BLaER1 treated with 17β-estradiol and CSF1 and Interleukin-3, amounts not matched to agents 10 nM and 100 nM (cell line): Measurements from ENCODE around the gene CISD2.

Experiments
- H3K27ac ChIP-seq, 11 experiments: shearing (Covaris generic); formaldehyde crosslinking; 2 replicates each; pipeline ENCODE4 v1.8.1; 2022
- H3K27me3 ChIP-seq, 11 experiments: shearing (Covaris generic); formaldehyde crosslinking; 2 replicates each; pipeline ENCODE4 v1.8.1; 2022
- H3K36me3 ChIP-seq, 11 experiments: shearing (Covaris generic); formaldehyde crosslinking; 2 replicates each; pipeline ENCODE4 v1.8.1; 2022
- H3K4me1 ChIP-seq, 10 experiments: shearing (Covaris generic); formaldehyde crosslinking; 2 replicates each; pipeline ENCODE4 v1.8.1; 2022
- H3K4me2 ChIP-seq, 11 experiments: shearing (Covaris generic); formaldehyde crosslinking; 2 replicates each; pipeline ENCODE4 v1.8.1; 2022
- H3K4me3 ChIP-seq, 10 experiments: shearing (Covaris generic); formaldehyde crosslinking; 2 replicates each; pipeline ENCODE4 v1.8.1; 2022
- H3K9ac ChIP-seq, 11 experiments: shearing (Covaris generic); formaldehyde crosslinking; 2 replicates each; pipeline ENCODE4 v1.8.1; 2022
- H3K9me3 ChIP-seq, 11 experiments: shearing (Covaris generic); formaldehyde crosslinking; replicated peaks in 1 of 11; 2 replicates each; pipeline ENCODE4 v1.8.1; 2022
- H4K20me1 ChIP-seq, 11 experiments: shearing (Covaris generic); formaldehyde crosslinking; 2 replicates each; pipeline ENCODE4 v1.8.1; 2022
- Cebpa-rat ChIP-seq, 11 experiments: shearing (Covaris generic); IDR thresholded peaks; 2 replicates each; pipeline ENCODE4 v1.8.1; 2022

The CISD2 gene

DNA sequence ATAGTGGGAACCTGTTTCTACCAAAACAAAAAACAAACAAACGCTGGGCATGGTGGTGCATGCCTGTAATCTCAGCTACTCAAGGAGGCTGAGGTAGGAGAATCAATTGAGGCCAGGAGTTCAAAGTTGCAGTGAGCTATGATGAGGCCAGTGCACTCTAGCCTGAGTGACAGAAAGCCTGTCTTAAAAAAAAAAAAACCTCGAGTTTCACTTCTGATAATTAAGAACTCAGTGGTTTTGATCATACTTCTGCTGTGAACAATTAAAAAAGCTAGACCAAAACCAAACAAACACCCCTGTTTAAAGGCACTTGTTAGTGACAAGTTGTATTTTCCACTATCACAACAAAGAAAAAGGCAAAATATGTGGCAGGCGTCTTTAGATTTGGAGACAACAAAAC lies 26.4 kb upstream of the CISD2 start:
- Histone ChIP-seq H3K9ac (no peak overlapping the region), H3K4me2 (no peak overlapping the region), H4K20me1 (no peaks in the 10 kb centered on the region), H3K9me3 (peaks cover 0 to 7% (median 4%) of the 10 kb centered on the region in 11 experiments; a peak in 8 of 22 replicates), H3K4me3 (no peak overlapping the region), H3K4me1 (peaks cover 0 to 8% (median 0%) of the 10 kb centered on the region in 10 experiments; a peak in 1 of 20 replicates), H3K27ac (no peak overlapping the region), H3K27me3 (no peaks in the 10 kb centered on the region), H3K36me3 (peaks cover 0 to 10% (median 3%) of the 10 kb centered on the region in 11 experiments; a peak in 2 of 22 replicates)
- TF ChIP-seq Cebpa-rat (IDR thresholded peaks at IDR 0.05): no peak

GRCh38 chr4:102843273-102843672 lies 25.5 kb upstream of the CISD2 start:
- Histone ChIP-seq H3K36me3 (peaks cover 0 to 12% (median 4%) of the 10 kb centered on the region in 11 experiments; a peak in 6 of 22 replicates), H3K4me2 (no peak overlapping the region), H4K20me1 (no peaks in the 10 kb centered on the region)

GRCh38 chr4:102843938-102844337 lies 24.9 kb upstream of the CISD2 start:
- H3K4me2 ChIP-seq: no peak overlapping the region

More at GRCh38 chr4:102843273-102843672, 25.5 kb upstream of the CISD2 start:
- H3K4me3 ChIP-seq: no peak overlapping the region
- H3K4me1 ChIP-seq: peaks cover 0 to 8% (median 0%) of the 10 kb centered on the region in 10 experiments; a peak in 1 of 20 replicates
- TF ChIP-seq Cebpa-rat (IDR thresholded peaks at IDR 0.05): no peak
- no peak overlapping the region for H3K9ac ChIP-seq
- H3K27ac ChIP-seq: no peak overlapping the region
- H3K27me3 ChIP-seq: no peaks in the 10 kb centered on the region
- H3K9me3 ChIP-seq: peaks cover 4 to 16% (median 6%) of the 10 kb centered on the region in 11 experiments; a peak in 15 of 22 replicates

GRCh38 chr4:102847687-102848086 lies 21.1 kb upstream of the CISD2 start:
- Histone ChIP-seq H3K9ac (no peak overlapping the region), H3K27me3 (no peaks in the 10 kb centered on the region), H3K4me1 (peaks cover 0 to 2% (median 0%) of the 10 kb centered on the region in 10 experiments; a peak in 1 of 20 replicates), H3K36me3 (peaks cover 0 to 20% (median 0%) of the 10 kb centered on the region in 11 experiments; a peak in 5 of 22 replicates), H3K9me3 (peaks cover 0 to 16% (median 7%) of the 10 kb centered on the region in 11 experiments; a peak in 13 of 22 replicates), H3K4me2 (no peak overlapping the region), H4K20me1 (no peaks in the 10 kb centered on the region), H3K27ac (no peak overlapping the region), H3K4me3 (no peak overlapping the region)
- no peak for TF ChIP-seq Cebpa-rat (IDR thresholded peaks at IDR 0.05)

More at GRCh38 chr4:102843938-102844337, 24.9 kb upstream of the CISD2 start:
- no peak overlapping the region for H3K9ac ChIP-seq
- no peak for TF ChIP-seq Cebpa-rat (IDR thresholded peaks at IDR 0.05)
- no peaks in the 10 kb centered on the region for H3K27me3 ChIP-seq
- no peak overlapping the region for H3K27ac ChIP-seq
- H4K20me1 ChIP-seq: no peaks in the 10 kb centered on the region
- peaks cover 0 to 8% (median 0%) of the 10 kb centered on the region in 10 experiments; a peak in 1 of 20 replicates for H3K4me1 ChIP-seq
- no peak overlapping the region for H3K4me3 ChIP-seq
- peaks cover 0 to 18% (median 4%) of the 10 kb centered on the region in 11 experiments; a peak in 6 of 22 replicates for H3K36me3 ChIP-seq
- peaks cover 4 to 20% (median 11%) of the 10 kb centered on the region in 11 experiments; a peak in 15 of 22 replicates for H3K9me3 ChIP-seq

DNA sequence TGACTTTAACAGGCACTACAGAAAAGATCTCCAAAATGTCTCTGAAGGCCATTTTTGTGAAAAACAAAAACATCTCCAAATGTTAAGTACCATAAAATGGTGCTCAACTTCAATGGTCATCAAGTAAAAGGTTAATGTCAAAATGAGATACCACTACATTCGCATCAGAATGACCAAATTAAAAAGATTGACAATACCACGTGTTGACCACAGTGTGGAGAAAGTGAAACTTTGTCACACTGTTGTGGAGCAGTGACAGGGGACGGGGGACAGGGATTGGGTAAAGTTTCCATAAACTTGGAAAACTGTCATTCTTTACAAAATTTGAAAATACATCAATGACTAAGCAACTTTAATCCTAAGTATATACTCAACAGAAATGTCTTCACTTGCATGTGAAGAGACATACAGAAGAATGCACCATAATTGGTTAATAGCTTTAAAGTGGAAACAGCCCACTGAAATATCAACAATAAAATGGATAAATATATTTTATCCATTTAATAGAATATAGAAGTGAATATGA lies 19.1 kb upstream of the CISD2 start:
- H3K36me3 ChIP-seq: peaks cover 0 to 20% (median 0%) of the 10 kb centered on the region in 11 experiments; a peak in 6 of 22 replicates
- no peak overlapping the region for H3K27ac ChIP-seq
- no peak overlapping the region for H3K4me2 ChIP-seq
- H3K4me3 ChIP-seq: no peak overlapping the region
- no peak overlapping the region for H3K9ac ChIP-seq
- peaks cover 0 to 17% (median 7%) of the 10 kb centered on the region in 11 experiments; a peak in 13 of 22 replicates for H3K9me3 ChIP-seq
- no peaks in the 10 kb centered on the region for H3K27me3 ChIP-seq
- H4K20me1 ChIP-seq: no peaks in the 10 kb centered on the region
- TF ChIP-seq Cebpa-rat (IDR thresholded peaks at IDR 0.05): no peak
- H3K4me1 ChIP-seq: peaks cover 0 to 1% (median 0%) of the 10 kb centered on the region in 10 experiments; a peak in 2 of 20 replicates

DNA sequence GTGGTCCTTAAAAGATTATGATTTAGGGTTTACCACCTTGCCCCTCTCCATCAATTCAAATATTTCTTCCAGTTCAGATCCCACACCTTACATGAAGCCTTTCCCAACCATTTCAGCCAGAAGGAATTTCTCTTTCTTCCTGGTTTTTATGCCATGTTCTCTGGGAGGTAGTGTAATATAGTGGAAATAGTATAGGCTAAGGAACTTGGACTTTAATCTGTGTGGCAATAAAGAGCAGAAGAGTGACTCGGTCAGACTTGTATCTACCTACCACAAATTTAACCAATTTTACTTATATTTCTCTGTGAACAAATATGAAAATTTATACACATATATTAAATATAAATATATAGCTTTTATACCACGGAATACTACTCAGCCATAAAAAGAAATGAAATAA lies 18.4 kb upstream of the CISD2 start:
- Histone ChIP-seq H3K27ac (no peak overlapping the region), H3K9ac (no peak overlapping the region), H3K4me3 (no peak overlapping the region), H3K4me1 (peaks cover 0 to 6% (median 0%) of the 10 kb centered on the region in 10 experiments; a peak in 2 of 20 replicates), H3K4me2 (no peak overlapping the region), H3K9me3 (peaks cover 0 to 17% (median 7%) of the 10 kb centered on the region in 11 experiments; a peak in 13 of 22 replicates), H3K36me3 (peaks cover 0 to 20% (median 0%) of the 10 kb centered on the region in 11 experiments; a peak in 7 of 22 replicates), H3K27me3 (no peaks in the 10 kb centered on the region), H4K20me1 (no peaks in the 10 kb centered on the region)
- no peak for TF ChIP-seq Cebpa-rat (IDR thresholded peaks at IDR 0.05)

DNA sequence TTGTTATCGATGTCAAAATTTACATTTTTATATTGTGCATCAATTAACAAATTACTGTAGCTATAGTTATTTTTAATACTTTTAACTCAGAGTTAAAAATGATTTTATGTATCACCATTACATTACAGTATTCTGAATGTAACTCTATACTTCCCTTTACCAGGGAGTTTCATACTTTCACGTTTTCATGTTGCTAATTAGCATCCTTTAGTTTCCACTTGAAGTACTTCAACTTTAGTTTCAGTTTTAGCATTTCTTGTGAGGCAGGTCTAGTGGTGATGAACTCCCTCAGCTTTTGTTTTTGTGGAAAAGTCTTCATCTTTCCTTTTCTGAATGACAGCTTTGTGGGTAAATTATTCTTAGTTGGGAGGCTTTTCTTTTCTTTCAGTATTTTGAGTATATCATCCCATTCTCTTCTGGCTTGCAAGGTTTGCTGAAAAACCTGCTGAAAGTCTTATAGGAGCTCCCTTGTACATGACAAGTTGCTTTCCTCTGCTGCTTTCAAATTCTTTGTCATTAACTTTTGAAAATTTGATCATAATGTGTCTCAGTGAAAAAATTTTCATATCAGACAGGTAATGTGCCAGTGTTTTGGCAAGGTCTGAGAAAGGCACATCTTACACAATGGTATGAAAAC lies 9.8 kb upstream of the CISD2 start:
- no peak overlapping the region for H3K9ac ChIP-seq
- peaks cover 0 to 42% (median 7%) of the 10 kb centered on the region in 10 experiments; a peak in 9 of 20 replicates for H3K4me1 ChIP-seq
- H3K9me3 ChIP-seq: peaks cover 25 to 58% (median 49%) of the 10 kb centered on the region in 11 experiments
- no peaks in the 10 kb centered on the region for H4K20me1 ChIP-seq
- peaks cover 7 to 46% (median 26%) of the 10 kb centered on the region in 11 experiments; a peak in 20 of 22 replicates for H3K36me3 ChIP-seq
- no peak overlapping the region for H3K4me2 ChIP-seq
- no peak overlapping the region for H3K27ac ChIP-seq
- H3K4me3 ChIP-seq: no peak overlapping the region
- no peaks in the 10 kb centered on the region for H3K27me3 ChIP-seq
- no peak for TF ChIP-seq Cebpa-rat (IDR thresholded peaks at IDR 0.05)

- Histone ChIP-seq H3K9ac (no peak overlapping the region), H3K27ac (no peak overlapping the region), H3K4me2 (peak overlapping the region in 2 of 11 experiments; percentile 65 to 86; a peak in 5 of 22 replicates), H3K4me1 (peaks cover 0 to 44% (median 7%) of the 10 kb centered on the region in 10 experiments; a peak in 9 of 20 replicates), H3K4me3 (no peak overlapping the region), H3K9me3 (peaks cover 25 to 63% (median 52%) of the 10 kb centered on the region in 11 experiments), H4K20me1 (no peaks in the 10 kb centered on the region), H3K36me3 (peaks cover 7 to 54% (median 35%) of the 10 kb centered on the region in 11 experiments; a peak in 20 of 22 replicates), H3K27me3 (no peaks in the 10 kb centered on the region)
- TF ChIP-seq Cebpa-rat (IDR thresholded peaks at IDR 0.05): no peak
Observed at GRCh38 chr4:102860611-102861324, 8.0 kb upstream of the CISD2 start.
